Keratinocyte (primary cell): ENCODE results near the gene B4GALNT2.

Experiments
- CTCF ChIP-seq, 3 experiments: IDR thresholded peaks in 1 of 3; conservative IDR thresholded peaks in 1 of 3; optimal IDR thresholded peaks in 1 of 3; 2 replicates in 2 of 3; 3 replicates in 1 of 3; pipeline versions ENCODE3 to v1.5.1; 2011; ENCODE audit warnings: low read length in 3 of 3, mild to moderate bottlenecking in 3 of 3, moderate library complexity in 2 of 3, control low read depth in 1 of 3, inconsistent platforms in 1 of 3; ENCODE audit not compliant: insufficient read depth in 2 of 3; ENCODE audit errors: extremely low read depth in 1 of 3
- EZH2 ChIP-seq: IDR thresholded peaks from one replicate; pipeline ENCODE4 v1.6.1; 2012; ENCODE audit warnings: inconsistent platforms, mild to moderate bottlenecking, low read length, moderate library complexity

- TF ChIP-seq EZH2 (no peak), CTCF (optimal IDR thresholded peaks at IDR 0.05 in 1 of 3, IDR thresholded peaks at IDR 0.05 in 1 of 3, conservative IDR thresholded peaks at IDR 0.05 in 1 of 3; ENCODE audit: extremely low read depth in 1 of 3, insufficient read depth in 2 of 3, low read length in 3 of 3) (no peak)
Observed at GRCh38 chr17:49195751-49196150, 63.2 kb downstream of the B4GALNT2 start.
